ENCODE measurements around the gene ZNF621. TPM values are rescaled to one million over a fixed set of nuclear protein-coding genes. Genes with fewer than 3 reads are reported as not detected.

Gene ZNF621
- total RNA-seq, 1 experiment from 2014 or later: 14.5 TPM

Other genes with a start within 250 kb of the ZNF621 start
- gene EIF1B, start 215.3 kb upstream of the ZNF621 start, total RNA-seq (2014; rRNA removed): 13.6 and 15.0 TPM in 2 replicates
- not detected in 2 replicates for gene ENTPD3, start 137.8 kb upstream of the ZNF621 start, total RNA-seq (2014; rRNA removed)
- 295 and 312 TPM in 2 replicates for gene RPL14, start 67.6 kb upstream of the ZNF621 start, total RNA-seq (2014; rRNA removed)
- gene ZNF619, start 47.8 kb upstream of the ZNF621 start, total RNA-seq (2014; rRNA removed): 3.5 and 4.2 TPM in 2 replicates
- 0.23 and 0.64 TPM in 2 replicates for gene ZNF620, start 18.9 kb upstream of the ZNF621 start, total RNA-seq (2014; rRNA removed)